ENCODE data around the gene ARHGAP1.

DNA sequence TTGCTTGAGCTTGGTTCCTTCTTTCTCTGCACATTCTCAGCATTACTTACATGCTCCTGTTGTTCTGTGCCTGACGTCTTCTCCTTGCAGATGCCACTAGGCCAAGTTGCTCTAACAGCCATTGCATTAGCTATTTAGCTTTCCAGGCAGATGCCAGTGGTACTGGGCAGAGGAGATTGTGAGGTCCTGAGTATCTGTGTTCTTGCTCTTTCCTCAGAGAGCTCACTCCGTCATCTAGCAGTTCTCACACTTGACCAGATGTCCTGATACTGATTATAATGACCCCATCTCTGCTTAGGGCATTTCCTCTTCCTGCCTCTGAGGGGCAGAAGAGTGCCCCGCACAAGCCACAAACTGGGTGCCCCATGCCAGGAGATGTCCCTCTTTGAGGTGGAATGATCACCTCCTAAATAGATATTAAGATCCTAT lies 30.7 kb downstream of the ARHGAP1 start:
- TF ChIP-seq CTCF (IDR thresholded peaks at IDR 0.05): peak; percentile 31 to 59 (median 44)
- TF ChIP-seq POLR2A (IDR thresholded peaks at IDR 0.05): no peak

Measured in right lobe of liver (tissue), 4 donors.